ENCODE data around the gene ACSM6. TPM values are rescaled to one million over a fixed set of nuclear protein-coding genes. Genes with fewer than 3 reads are reported as not detected.

ACSM6 gene
- polyA plus RNA-seq, 1 experiment: not detected

DNA sequence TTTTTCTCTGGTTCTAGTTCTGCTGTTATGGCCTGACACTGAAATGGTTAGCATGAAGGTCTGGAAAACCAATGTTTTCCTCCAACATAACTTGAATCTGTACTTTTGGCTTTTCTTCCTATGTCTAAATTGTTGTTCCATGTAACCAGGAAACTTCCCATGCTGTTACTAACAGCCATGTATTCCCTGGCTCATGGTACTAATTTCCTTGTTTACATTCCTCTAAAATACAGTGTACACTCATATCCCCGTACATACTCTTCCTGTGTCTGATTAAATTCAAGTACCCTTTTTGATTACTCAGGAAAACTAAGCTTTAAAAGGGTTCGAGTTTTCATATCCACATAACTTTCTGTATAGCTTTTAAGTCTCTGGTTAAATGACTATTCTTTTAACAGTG is 12.3 kb upstream of the ACSM6 start:
- no peak for DNase-seq (ENCODE audit: low read depth, low spot score)
- TF ChIP-seq, protein P1, sequence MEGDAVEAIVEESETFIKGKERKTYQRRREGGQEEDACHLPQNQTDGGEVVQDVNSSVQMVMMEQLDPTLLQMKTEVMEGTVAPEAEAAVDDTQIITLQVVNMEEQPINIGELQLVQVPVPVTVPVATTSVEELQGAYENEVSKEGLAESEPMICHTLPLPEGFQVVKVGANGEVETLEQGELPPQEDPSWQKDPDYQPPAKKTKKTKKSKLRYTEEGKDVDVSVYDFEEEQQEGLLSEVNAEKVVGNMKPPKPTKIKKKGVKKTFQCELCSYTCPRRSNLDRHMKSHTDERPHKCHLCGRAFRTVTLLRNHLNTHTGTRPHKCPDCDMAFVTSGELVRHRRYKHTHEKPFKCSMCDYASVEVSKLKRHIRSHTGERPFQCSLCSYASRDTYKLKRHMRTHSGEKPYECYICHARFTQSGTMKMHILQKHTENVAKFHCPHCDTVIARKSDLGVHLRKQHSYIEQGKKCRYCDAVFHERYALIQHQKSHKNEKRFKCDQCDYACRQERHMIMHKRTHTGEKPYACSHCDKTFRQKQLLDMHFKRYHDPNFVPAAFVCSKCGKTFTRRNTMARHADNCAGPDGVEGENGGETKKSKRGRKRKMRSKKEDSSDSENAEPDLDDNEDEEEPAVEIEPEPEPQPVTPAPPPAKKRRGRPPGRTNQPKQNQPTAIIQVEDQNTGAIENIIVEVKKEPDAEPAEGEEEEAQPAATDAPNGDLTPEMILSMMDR (IDR thresholded peaks at IDR 0.05; ENCODE audit: low read depth, low read length): no peak
- H3K27me3 ChIP-seq (ENCODE audit: control insufficient read depth, insufficient read depth, low read length): peaks cover 3% of the 10 kb centered on the region
- no peaks in the 10 kb centered on the region for H3K9me3 ChIP-seq (ENCODE audit: control insufficient read depth, insufficient read depth, low read length)
- no peak overlapping the region for H3K4me3 ChIP-seq (ENCODE audit: low read depth, low read length)
- POLR2A ChIA-PET: interaction anchor here (0.6 kb wide), 1 partner anchor 95 kb away, joined by 4 read pairs; no protein-coding TSS in a partner anchor
- no peak overlapping the region for H3K27ac ChIP-seq (ENCODE audit: low read depth, low read length)
- CTCF ChIA-PET: interaction anchor here (0.9 to 11.5 kb wide), 4 partner anchors 20 to 249 kb away, joined by 3 to 130 read pairs (median 47); no protein-coding TSS in a partner anchor

DNA sequence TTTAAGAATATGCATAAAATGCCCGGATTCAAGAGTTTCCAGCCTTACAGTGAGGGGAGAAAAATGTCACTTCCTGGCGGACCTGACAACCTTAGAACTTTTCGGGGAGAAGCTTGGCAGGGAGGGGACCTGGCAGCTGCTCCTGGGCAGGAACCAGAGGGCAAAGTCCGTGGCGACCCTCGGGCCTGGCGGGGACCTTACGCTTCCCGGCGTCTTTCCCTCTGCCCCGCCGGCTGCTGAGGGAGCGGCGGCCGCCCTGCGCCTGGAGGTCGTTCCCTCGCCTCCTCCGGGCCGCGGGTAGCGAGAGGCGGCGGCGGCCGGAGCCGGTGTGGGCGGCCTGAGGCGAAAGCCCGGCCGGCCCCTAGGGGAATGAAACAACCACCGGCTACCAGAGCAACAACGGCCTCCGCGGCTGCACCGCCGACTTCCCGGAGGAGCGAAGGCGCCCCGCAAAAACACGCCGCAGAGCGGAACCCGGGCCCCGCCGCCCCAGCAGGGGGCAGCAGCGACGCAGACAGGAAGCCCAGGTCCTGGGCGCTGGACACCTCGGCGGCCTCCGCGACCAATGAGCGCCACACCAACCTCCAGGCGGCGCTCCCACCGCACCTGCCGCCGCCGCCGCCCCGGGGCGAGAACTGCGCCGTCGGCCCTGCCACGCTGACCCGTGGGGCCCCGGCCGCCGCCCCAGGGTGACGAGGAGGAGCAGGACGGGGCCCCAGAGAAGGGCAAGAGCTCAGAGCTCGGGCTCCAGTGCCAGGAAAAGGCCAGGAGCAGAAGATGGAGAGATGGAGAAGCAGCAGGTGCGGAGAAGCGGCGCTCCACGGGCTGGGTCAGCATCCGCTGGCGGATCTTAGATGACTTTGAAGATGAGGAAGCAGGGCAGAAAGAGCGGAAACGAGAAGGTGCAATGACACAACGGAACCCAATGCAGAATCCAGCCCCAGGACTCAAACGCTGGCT is 10.5 kb upstream of the ACSM6 start:
- Histone ChIP-seq H3K27me3 (ENCODE audit: control insufficient read depth, insufficient read depth, low read length) (peaks cover 8% of the 10 kb centered on the region), H3K9me3 (ENCODE audit: control insufficient read depth, insufficient read depth, low read length) (no peaks in the 10 kb centered on the region), H3K4me3 (ENCODE audit: low read depth, low read length) (peak overlapping the region; percentile 65), H3K27ac (ENCODE audit: low read depth, low read length) (no peak overlapping the region)
- TF ChIP-seq, protein P1 (IDR thresholded peaks at IDR 0.05; ENCODE audit: low read depth, low read length): peak; percentile 81
- peak; percentile 58 for DNase-seq (ENCODE audit: low read depth, low spot score)
- CTCF ChIA-PET: interaction anchor here (0.6 to 11.5 kb wide), 19 partner anchors 10 to 264 kb away, joined by 3 to 130 read pairs (median 4); partner anchors contain the start of gene ACSM6
- POLR2A ChIA-PET: no interaction called here

DNA sequence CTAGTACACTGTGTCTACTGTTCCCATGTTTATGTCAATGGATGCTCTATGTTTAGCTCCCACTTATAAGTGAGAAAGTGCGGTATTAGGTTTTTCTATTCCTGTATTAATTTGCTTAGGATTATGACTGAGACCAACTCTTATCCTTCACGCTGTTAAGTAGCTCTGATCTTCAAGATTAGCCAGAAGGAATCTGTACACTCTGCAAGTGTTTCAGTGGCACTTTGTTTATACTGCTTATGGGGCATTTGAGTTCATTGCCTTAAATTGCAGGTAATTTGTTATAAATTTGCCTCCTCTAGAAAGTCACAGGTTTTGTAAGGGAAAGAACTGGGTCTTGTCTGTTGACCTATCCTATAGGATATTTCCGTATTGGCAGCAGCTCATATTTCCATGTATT is 6.4 kb upstream of the ACSM6 start:
- no peak for DNase-seq (ENCODE audit: low read depth, low spot score)
- H3K27ac ChIP-seq (ENCODE audit: low read depth, low read length): no peak overlapping the region
- TF ChIP-seq, protein P1 (IDR thresholded peaks at IDR 0.05; ENCODE audit: low read depth, low read length): no peak
- no peak overlapping the region for H3K4me3 ChIP-seq (ENCODE audit: low read depth, low read length)
- H3K9me3 ChIP-seq (ENCODE audit: control insufficient read depth, insufficient read depth, low read length): no peaks in the 10 kb centered on the region
- ChIA-PET CTCF (interaction anchor here (0.7 to 11.5 kb wide), 5 partner anchors 14 to 175 kb away, joined by 3 to 130 read pairs (median 3); no protein-coding TSS in a partner anchor), POLR2A (no interaction called here)
- peaks cover 9% of the 10 kb centered on the region for H3K27me3 ChIP-seq (ENCODE audit: control insufficient read depth, insufficient read depth, low read length)

DNA sequence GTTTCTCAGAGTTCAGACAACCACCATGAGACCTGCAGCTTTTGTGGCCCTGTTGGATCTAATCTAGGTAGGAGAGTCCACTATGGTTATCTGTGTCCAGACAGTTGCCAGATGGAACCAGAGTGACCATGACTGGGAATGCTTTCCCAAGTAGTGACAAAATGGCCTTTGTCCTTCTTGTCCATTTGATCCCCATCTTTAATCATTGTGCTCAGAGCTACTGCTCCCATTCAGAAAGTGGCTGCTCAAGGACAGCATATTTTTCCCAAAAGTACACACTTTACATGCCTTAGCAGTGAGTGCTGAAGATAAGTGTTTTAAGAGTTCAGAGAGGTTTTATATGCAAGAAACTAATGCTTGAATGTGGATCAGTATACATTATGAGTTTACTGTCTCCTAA is 5.4 kb upstream of the ACSM6 start:
- Histone ChIP-seq H3K4me3 (ENCODE audit: low read depth, low read length) (no peak overlapping the region), H3K27ac (ENCODE audit: low read depth, low read length) (no peak overlapping the region), H3K27me3 (ENCODE audit: control insufficient read depth, insufficient read depth, low read length) (peaks cover 9% of the 10 kb centered on the region), H3K9me3 (ENCODE audit: control insufficient read depth, insufficient read depth, low read length) (no peaks in the 10 kb centered on the region)
- TF ChIP-seq, protein P1 (IDR thresholded peaks at IDR 0.05; ENCODE audit: low read depth, low read length): no peak
- POLR2A ChIA-PET: no interaction called here
- DNase-seq (ENCODE audit: low read depth, low spot score): no peak
- CTCF ChIA-PET: interaction anchor here (2.7 to 11.5 kb wide), 3 partner anchors 55 to 186 kb away, joined by 7 to 130 read pairs (median 16); no protein-coding TSS in a partner anchor

DNA sequence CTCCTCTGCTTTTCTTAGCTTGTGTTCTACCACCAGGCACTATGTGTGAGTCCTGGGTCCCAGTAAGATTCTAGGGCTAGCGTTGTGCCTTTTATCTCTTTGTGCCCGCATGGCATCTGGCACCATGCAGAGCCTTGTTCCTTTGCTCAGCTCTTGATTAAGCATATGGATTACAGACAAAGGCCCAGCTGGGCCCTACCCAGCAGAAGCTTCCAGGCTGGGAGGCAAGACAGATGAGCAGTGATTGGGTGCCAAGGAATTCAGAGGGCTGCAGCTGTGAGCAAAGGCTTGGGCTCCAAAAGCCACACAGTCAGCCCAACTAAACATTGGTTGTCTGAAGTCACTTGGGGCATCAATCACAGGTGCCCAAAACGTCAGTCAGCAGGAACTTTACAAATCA is 2.0 kb downstream of the ACSM6 start:
- Histone ChIP-seq H3K27me3 (ENCODE audit: control insufficient read depth, insufficient read depth, low read length) (peaks cover 2% of the 10 kb centered on the region), H3K27ac (ENCODE audit: low read depth, low read length) (no peak overlapping the region), H3K9me3 (ENCODE audit: control insufficient read depth, insufficient read depth, low read length) (no peaks in the 10 kb centered on the region), H3K4me3 (ENCODE audit: low read depth, low read length) (no peak overlapping the region)
- POLR2A ChIA-PET: no interaction called here
- CTCF ChIA-PET: no interaction called here
- DNase-seq (ENCODE audit: low read depth, low spot score): no peak
- TF ChIP-seq, protein P1 (IDR thresholded peaks at IDR 0.05; ENCODE audit: low read depth, low read length): no peak
